ENCODE measurements around the gene BTBD9. TPM values are rescaled to one million over a fixed set of nuclear protein-coding genes. Genes with fewer than 3 reads are reported as not detected.

BTBD9 gene
- total and polyA plus RNA-seq, 7 experiments from 2014 or later = 12.7 to 58.8 (median 37.8) TPM

DNA sequence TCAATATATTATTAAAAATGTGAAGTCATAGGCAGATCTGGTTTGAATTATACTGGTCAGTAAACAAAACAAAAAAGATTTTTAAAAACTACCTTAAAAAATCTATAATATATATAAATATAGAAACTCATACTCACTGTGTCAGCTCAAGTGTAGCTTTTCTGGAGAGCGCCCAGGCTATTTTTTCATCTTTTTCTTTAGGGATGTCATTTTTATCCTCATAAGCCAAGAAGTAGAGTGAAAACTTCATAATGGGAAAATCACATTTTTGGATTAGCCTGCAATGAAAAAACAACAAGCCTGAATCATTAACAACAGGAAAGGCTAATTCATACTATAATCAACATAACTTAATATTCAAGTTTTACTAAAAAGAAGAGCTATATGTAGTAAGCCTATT lies 44.5 kb upstream of the BTBD9 start:
- H3K4me3 ChIP-seq (ENCODE audit: low read length) = no peak overlapping the region
- no peaks in the 10 kb centered on the region for H3K27me3 Mint-ChIP-seq
- DNase-seq = no peak
- POLR2A ChIA-PET = no interaction called here
- no peaks in the 10 kb centered on the region for H3K4me1 ChIP-seq (ENCODE audit: control insufficient read depth in 2 of 2, insufficient read depth in 2 of 2, low read length in 2 of 2)
- H3K27ac ChIP-seq (ENCODE audit: low read depth, low read length) = no peak overlapping the region
- H3K27me3 ChIP-seq (ENCODE audit: control insufficient read depth in 2 of 2, insufficient read depth in 2 of 2, low read length in 2 of 2) = no peaks in the 10 kb centered on the region
- no peak overlapping the region for H3K27ac Mint-ChIP-seq
- CTCF ChIA-PET = no interaction called here
- H3K4me1 Mint-ChIP-seq = peaks cover 6 to 27% (median 14%) of the 10 kb centered on the region in 7 donors
- no peaks in the 10 kb centered on the region for H3K9me3 Mint-ChIP-seq
- no peak for ATAC-seq
- H3K4me3 Mint-ChIP-seq = no peak overlapping the region
- H3K9me3 ChIP-seq (ENCODE audit: control insufficient read depth in 2 of 3, low read length in 3 of 3) = no peaks in the 10 kb centered on the region
- H3K36me3 Mint-ChIP-seq = peaks cover 0 to 22% (median 13%) of the 10 kb centered on the region in 5 donors
- peaks cover 0 to 22% (median 6%) of the 10 kb centered on the region in 3 experiments for H3K36me3 ChIP-seq (ENCODE audit: control insufficient read depth in 2 of 3, insufficient read depth in 3 of 3, low read length in 3 of 3)
- intact Hi-C loops (cut with micrococcal nuclease) = no loop called here

DNA sequence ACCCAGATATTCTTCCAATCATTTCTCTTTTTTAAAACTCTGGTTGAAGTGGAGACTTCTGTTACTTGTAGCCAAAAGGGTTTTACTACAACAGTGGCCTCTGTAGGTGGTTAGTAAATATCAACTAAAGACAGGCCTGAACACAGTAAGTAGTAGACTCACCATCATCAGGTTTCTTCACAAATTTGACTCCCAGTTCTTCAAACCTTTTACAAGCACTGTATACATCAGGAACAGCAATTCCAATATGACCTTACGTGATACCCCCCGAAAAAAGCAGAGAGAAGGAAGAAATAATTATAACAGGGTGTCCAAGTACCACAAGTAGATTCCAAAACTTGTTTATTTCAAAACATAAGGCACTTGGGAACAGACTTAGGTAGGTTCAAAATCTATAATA lies 42.1 kb upstream of the BTBD9 start:
- Histone ChIP-seq H3K27me3 (ENCODE audit: control insufficient read depth in 2 of 2, insufficient read depth in 2 of 2, low read length in 2 of 2) (no peaks in the 10 kb centered on the region), H3K9me3 (ENCODE audit: control insufficient read depth in 2 of 3, low read length in 3 of 3) (no peaks in the 10 kb centered on the region), H3K36me3 (ENCODE audit: control insufficient read depth in 2 of 3, insufficient read depth in 3 of 3, low read length in 3 of 3) (peaks cover 0 to 45% (median 10%) of the 10 kb centered on the region in 3 experiments), H3K27ac (ENCODE audit: low read depth, low read length) (no peak overlapping the region), H3K4me1 (ENCODE audit: control insufficient read depth in 2 of 2, insufficient read depth in 2 of 2, low read length in 2 of 2) (no peaks in the 10 kb centered on the region), H3K4me3 (ENCODE audit: low read length) (no peak overlapping the region)
- peaks cover 0 to 23% (median 0%) of the 10 kb centered on the region in 7 donors for H3K4me1 Mint-ChIP-seq
- intact Hi-C loops (cut with micrococcal nuclease) = no loop called here
- ChIA-PET POLR2A (no interaction called here), CTCF (no interaction called here)
- H3K4me3 Mint-ChIP-seq = no peak overlapping the region
- peaks cover 7 to 29% (median 21%) of the 10 kb centered on the region in 5 donors for H3K36me3 Mint-ChIP-seq
- H3K27me3 Mint-ChIP-seq = no peaks in the 10 kb centered on the region
- ATAC-seq (no peak), DNase-seq (no peak)
- no peak overlapping the region for H3K27ac Mint-ChIP-seq
- no peaks in the 10 kb centered on the region for H3K9me3 Mint-ChIP-seq

GRCh38 chr6:38679668-38680067 lies 39.9 kb upstream of the BTBD9 start:
- H3K4me3 Mint-ChIP-seq = no peak overlapping the region
- peaks cover 0 to 16% (median 3%) of the 10 kb centered on the region in 7 donors for H3K4me1 Mint-ChIP-seq
- no peaks in the 10 kb centered on the region for H3K27me3 Mint-ChIP-seq
- H3K36me3 Mint-ChIP-seq = peaks cover 15 to 51% (median 40%) of the 10 kb centered on the region in 5 donors
- intact Hi-C loops (cut with micrococcal nuclease) = loop anchor here in 1 of 2 donors (10.0 kb wide), 2 partner anchors 885 to 975 kb away; no protein-coding TSS in a partner anchor
- no peak overlapping the region for H3K27ac Mint-ChIP-seq
- Histone ChIP-seq H3K27ac (ENCODE audit: low read depth, low read length) (no peak overlapping the region), H3K4me1 (ENCODE audit: control insufficient read depth in 2 of 2, insufficient read depth in 2 of 2, low read length in 2 of 2) (no peaks in the 10 kb centered on the region), H3K4me3 (ENCODE audit: low read length) (no peak overlapping the region), H3K36me3 (ENCODE audit: control insufficient read depth in 2 of 3, insufficient read depth in 3 of 3, low read length in 3 of 3) (peaks cover 0 to 57% (median 12%) of the 10 kb centered on the region in 3 experiments), H3K9me3 (ENCODE audit: control insufficient read depth in 2 of 3, low read length in 3 of 3) (no peaks in the 10 kb centered on the region), H3K27me3 (ENCODE audit: control insufficient read depth in 2 of 2, insufficient read depth in 2 of 2, low read length in 2 of 2) (no peaks in the 10 kb centered on the region)
- ChIA-PET POLR2A (no interaction called here), CTCF (no interaction called here)
- DNase-seq (no peak), ATAC-seq (no peak)
- no peaks in the 10 kb centered on the region for H3K9me3 Mint-ChIP-seq

DNA sequence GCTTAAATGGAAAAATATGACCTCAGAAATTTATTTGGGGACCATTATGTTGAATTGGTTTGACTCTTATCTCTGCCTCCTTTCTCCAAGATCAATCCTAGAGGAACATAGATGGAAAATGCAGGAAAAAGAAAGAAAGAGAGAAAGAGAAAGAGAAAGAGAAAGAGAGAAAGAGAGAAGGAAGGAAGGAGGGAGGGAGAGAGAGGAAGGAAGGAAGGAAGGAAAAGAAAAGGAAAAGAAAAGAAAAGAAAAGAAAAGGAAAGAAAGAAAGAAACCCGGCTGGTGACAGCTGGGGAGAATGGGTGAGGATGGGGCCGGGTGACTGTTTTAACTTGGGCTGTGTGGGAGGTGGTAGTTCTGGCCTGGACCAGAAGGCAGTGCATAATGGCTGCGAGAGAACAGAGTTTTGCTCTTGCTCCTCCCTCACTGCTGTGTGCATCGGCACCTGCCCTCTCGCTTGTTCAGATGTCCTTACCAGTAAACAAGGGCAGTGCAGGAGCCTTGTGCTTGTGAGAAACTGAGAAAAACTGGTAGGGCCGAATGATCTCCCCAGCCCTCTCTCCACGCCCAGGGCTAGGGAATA lies 38.5 kb upstream of the BTBD9 start:
- H3K36me3 Mint-ChIP-seq = peaks cover 16 to 52% (median 42%) of the 10 kb centered on the region in 5 donors
- Histone ChIP-seq H3K27me3 (ENCODE audit: control insufficient read depth in 2 of 2, insufficient read depth in 2 of 2, low read length in 2 of 2) (no peaks in the 10 kb centered on the region), H3K27ac (ENCODE audit: low read depth, low read length) (no peak overlapping the region), H3K9me3 (ENCODE audit: control insufficient read depth in 2 of 3, low read length in 3 of 3) (no peaks in the 10 kb centered on the region), H3K4me3 (ENCODE audit: low read length) (no peak overlapping the region), H3K36me3 (ENCODE audit: control insufficient read depth in 2 of 3, insufficient read depth in 3 of 3, low read length in 3 of 3) (peaks cover 0 to 53% (median 12%) of the 10 kb centered on the region in 3 experiments), H3K4me1 (ENCODE audit: control insufficient read depth in 2 of 2, insufficient read depth in 2 of 2, low read length in 2 of 2) (peaks cover 0 to 4% of the 10 kb centered on the region in 2 donors)
- peak overlapping the region in 1 of 9 donors; percentile 72 for H3K27ac Mint-ChIP-seq
- CTCF ChIA-PET = no interaction called here
- H3K9me3 Mint-ChIP-seq = peaks cover 0 to 2% (median 0%) of the 10 kb centered on the region in 11 donors
- peaks cover 6 to 30% (median 13%) of the 10 kb centered on the region in 7 donors for H3K4me1 Mint-ChIP-seq
- no peaks in the 10 kb centered on the region for H3K27me3 Mint-ChIP-seq
- ATAC-seq = no peak
- no peak for DNase-seq
- H3K4me3 Mint-ChIP-seq = no peak overlapping the region
- POLR2A ChIA-PET = interaction anchor here (0.6 kb wide), 1 partner anchor 18 kb away, joined by 3 read pairs; no protein-coding TSS in a partner anchor
- intact Hi-C loops (cut with micrococcal nuclease) = loop anchor here in 1 of 2 donors (10.0 kb wide), 2 partner anchors 883 to 973 kb away; no protein-coding TSS in a partner anchor

DNA sequence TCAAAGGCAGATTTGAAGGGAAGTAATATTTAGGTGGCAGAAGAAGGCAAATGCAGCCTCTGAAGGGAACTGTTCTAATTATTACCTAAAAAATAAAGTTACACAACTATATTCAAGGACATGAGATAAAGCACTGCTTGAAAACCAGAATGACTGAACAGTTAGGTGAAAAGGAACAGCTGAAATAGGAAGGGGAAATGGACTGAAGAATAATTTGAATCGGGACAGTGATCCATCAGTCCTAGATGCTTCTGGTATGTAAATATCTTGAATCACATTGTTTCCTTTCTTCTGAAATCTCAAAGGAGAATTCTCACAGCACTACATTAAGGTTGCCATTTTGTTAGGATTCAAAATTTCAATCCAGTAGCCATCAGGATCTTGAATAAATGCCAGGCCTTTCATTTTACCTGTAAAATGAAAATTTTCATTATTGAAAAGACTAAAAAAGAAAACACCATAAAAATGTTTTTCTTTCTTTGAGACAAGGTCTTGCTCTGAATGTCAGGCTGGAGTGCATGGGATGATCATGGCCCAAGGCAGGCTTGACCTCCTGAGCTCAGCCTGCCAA lies 37.3 kb upstream of the BTBD9 start:
- H3K27me3 Mint-ChIP-seq = no peaks in the 10 kb centered on the region
- no peak for ATAC-seq
- H3K9me3 ChIP-seq (ENCODE audit: control insufficient read depth in 2 of 3, low read length in 3 of 3) = no peaks in the 10 kb centered on the region
- H3K4me3 Mint-ChIP-seq = no peak overlapping the region
- peaks cover 0 to 50% (median 6%) of the 10 kb centered on the region in 3 experiments for H3K36me3 ChIP-seq (ENCODE audit: control insufficient read depth in 2 of 3, insufficient read depth in 3 of 3, low read length in 3 of 3)
- H3K27ac ChIP-seq (ENCODE audit: low read depth, low read length) = no peak overlapping the region
- intact Hi-C loops (cut with micrococcal nuclease) = loop anchor here in 1 of 2 donors (10.0 kb wide), 2 partner anchors 882 to 972 kb away; no protein-coding TSS in a partner anchor
- H3K27me3 ChIP-seq (ENCODE audit: control insufficient read depth in 2 of 2, insufficient read depth in 2 of 2, low read length in 2 of 2) = no peaks in the 10 kb centered on the region
- H3K36me3 Mint-ChIP-seq = peaks cover 16 to 46% (median 37%) of the 10 kb centered on the region in 5 donors
- H3K4me1 ChIP-seq (ENCODE audit: control insufficient read depth in 2 of 2, insufficient read depth in 2 of 2, low read length in 2 of 2) = peaks cover 0 to 4% of the 10 kb centered on the region in 2 donors
- no peak overlapping the region for H3K4me3 ChIP-seq (ENCODE audit: low read length)
- POLR2A ChIA-PET = no interaction called here
- CTCF ChIA-PET = no interaction called here
- peaks cover 0 to 2% (median 0%) of the 10 kb centered on the region in 11 donors for H3K9me3 Mint-ChIP-seq
- H3K27ac Mint-ChIP-seq = peak overlapping the region in 3 of 9 donors; percentile 16 to 53 (median 36)
- DNase-seq = no peak
- H3K4me1 Mint-ChIP-seq = peaks cover 6 to 36% (median 13%) of the 10 kb centered on the region in 7 donors

DNA sequence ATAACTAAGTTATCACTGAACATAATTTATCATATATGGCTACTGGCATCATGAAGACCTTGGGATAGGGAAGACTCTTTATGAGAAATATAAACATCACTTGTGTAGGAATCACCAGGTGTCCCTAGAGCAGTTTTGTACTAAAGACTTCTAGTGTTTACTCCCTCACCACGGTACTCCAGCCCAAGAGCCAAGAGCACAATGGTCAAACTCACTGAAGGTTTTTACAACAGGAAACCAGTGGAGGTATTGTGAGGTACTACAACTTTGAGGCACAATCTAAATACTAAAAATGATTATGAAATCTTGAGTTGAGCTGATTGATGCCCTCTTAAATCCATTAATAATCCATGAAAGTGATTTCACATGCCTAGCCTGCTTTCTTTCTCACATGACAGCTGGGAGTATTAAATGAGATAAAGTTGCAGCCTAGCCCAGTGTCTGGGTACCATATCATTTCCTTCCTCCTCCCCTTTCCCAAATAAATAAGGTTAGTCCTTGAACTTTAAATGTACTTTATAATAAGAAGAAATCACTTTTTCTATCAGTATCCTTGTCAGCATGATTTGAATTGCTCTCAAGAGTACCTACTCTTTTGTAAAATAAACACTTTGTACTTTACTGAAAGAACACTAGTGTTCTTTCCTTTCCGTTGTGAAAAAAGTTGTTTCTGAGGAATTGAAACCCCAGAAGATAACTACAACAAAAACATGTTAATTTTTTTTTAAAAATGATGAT lies 36.7 kb upstream of the BTBD9 start:
- Mint-ChIP-seq H3K36me3 (peaks cover 16 to 41% (median 34%) of the 10 kb centered on the region in 5 donors), H3K9me3 (peaks cover 0 to 2% (median 0%) of the 10 kb centered on the region in 11 donors), H3K27ac (peak overlapping the region in 3 of 9 donors; percentile 16 to 53 (median 36)), H3K4me3 (no peak overlapping the region), H3K4me1 (peaks cover 6 to 38% (median 13%) of the 10 kb centered on the region in 7 donors), H3K27me3 (no peaks in the 10 kb centered on the region)
- ChIA-PET POLR2A (no interaction called here), CTCF (no interaction called here)
- no peaks in the 10 kb centered on the region for H3K27me3 ChIP-seq (ENCODE audit: control insufficient read depth in 2 of 2, insufficient read depth in 2 of 2, low read length in 2 of 2)
- ATAC-seq (no peak), DNase-seq (no peak)
- H3K9me3 ChIP-seq (ENCODE audit: control insufficient read depth in 2 of 3, low read length in 3 of 3) = no peaks in the 10 kb centered on the region
- H3K4me1 ChIP-seq (ENCODE audit: control insufficient read depth in 2 of 2, insufficient read depth in 2 of 2, low read length in 2 of 2) = peaks cover 0 to 4% of the 10 kb centered on the region in 2 donors
- H3K27ac ChIP-seq (ENCODE audit: low read depth, low read length) = no peak overlapping the region
- intact Hi-C loops (cut with micrococcal nuclease) = loop anchor here in 1 of 2 donors (10.0 kb wide), 2 partner anchors 882 to 972 kb away; no protein-coding TSS in a partner anchor
- peaks cover 0 to 44% (median 6%) of the 10 kb centered on the region in 3 experiments for H3K36me3 ChIP-seq (ENCODE audit: control insufficient read depth in 2 of 3, insufficient read depth in 3 of 3, low read length in 3 of 3)
- no peak overlapping the region for H3K4me3 ChIP-seq (ENCODE audit: low read length)

All from naive thymus-derived CD4-positive, alpha-beta T cell (primary cell).